IPS DF 19.7 (cell line): Measurements from ENCODE around the gene CCDC78.

Experiments used
- DNase-seq: peaks from one replicate; pipeline ENCODE4 v3.0.0-alpha.2; 2013; ENCODE audit warnings: low read depth, low spot score

CCDC78 gene

GRCh38 chr16:740459-740763 is 14.2 kb upstream of the CCDC78 start:
- DNase-seq, result no peak

DNA sequence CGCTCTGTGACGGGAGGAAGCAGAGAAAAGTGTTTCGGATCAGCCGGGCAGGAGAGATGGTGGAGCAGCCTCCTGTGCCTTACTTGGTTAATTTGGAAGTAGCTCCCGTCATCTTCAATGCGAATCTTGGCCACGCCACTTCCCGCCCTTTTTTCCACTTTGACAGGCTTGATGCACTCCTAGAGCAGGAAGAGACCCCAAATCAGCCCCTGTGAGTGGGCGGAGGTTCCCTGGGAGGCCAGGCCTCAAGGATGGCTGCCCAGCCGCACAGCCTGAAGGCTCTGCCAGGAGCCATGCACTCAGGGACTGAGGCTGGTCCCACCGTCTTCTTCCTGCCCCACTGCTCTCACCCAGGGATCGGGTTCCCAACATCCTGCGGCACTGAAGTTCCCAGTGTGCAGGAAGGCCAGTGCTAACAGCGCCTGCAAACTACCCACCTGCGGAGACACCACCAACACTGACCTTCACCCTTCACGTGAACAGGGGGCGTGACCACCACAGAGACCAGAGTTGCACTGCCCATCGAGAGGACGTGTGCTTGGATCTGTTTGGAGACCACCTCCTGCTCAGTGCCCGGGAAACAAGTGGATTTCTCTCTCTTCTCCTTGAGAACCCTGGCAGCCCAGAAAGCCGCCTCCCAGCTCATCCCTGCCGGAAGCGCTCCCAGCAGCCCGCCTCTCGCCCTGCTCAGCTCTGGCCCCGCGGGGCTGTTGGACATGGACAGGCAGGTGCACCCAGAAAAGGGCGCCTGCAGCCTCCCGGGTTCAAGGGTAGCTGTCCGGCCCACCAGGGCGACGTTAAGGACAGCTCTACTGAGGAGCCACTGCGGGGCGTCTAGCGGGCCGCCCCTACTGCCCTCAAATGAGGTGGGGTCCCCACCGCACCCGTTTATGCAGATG is 13.6 kb upstream of the CCDC78 start:
- no peak for DNase-seq

DNA sequence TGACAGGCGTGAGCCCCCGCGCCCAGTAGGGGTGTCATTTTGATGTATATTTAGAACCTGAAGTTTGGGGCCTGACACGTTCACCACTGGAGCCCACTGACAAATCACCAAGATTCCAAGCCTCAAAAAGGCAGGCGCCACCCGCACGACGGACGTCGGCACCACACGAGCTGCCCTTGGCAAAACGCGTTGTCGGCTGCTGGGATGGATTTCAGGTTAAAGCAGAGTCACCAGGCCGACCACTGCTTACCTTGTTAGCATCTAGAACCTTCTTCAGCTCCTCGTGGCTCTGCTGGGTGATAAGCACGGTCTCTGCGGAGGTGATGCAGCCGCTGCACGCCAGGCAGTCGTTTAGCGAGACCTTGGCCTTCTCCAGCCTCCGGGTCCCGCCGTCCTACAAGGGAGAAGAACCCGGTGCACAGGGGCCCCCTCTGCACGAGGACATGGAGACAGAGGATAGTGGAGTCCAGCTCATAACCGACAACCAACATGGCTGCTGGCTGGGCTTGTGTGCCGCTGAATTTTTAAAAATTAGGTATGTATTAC is 10.8 kb upstream of the CCDC78 start:
- DNase-seq, result no peak

DNA sequence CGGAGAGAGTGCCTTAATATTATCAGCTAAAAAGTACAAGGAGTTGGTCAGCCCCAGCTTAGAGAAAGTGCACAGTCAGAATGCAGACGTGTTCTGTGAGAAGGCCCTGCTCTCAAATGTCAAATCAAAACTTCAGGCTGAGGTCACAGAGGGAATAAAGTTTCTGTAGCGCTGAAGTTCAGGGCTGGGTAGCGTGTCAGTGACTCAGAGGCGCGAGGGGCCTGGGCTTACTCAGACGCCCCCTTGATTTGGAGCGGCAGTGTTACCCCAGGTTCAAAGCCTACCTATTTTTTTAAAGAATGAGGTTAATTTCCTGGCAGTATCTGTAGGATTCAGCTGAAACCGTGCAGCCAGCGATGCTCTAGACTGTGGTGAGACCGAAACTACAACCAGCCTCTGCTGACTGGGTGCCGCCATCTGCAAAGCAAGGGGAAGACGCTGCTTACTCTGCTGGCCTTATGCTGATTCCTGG is 9.8 kb upstream of the CCDC78 start:
- DNase-seq, result no peak

GRCh38 chr16:734981-735881 is 9.0 kb upstream of the CCDC78 start:
- no peak for DNase-seq

- no peak for DNase-seq
Measured at GRCh38 chr16:734208-734980, 8.2 kb upstream of the CCDC78 start.

- DNase-seq, result no peak
Measured at GRCh38 chr16:733382-734207, 7.4 kb upstream of the CCDC78 start.

DNA sequence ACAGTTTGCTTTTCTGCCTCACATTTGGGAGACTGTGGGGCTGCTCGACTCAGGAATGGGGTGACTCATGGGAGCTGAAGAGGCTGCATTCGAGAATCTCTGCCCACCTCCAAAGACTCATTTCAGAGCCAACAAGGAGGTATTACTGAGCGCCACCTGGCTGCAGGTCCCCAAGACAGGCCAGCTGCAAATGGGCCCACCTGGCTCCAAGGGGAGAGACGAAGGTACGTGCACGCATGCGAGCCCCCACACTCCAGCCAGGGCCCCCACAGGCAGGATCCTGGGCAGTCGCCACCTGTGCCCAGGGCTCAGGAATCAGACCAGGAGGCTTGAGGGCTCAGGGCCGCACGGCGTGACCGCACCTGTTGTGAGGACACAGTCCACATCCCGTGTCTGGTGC is 6.7 kb upstream of the CCDC78 start:
- DNase-seq, result no peak

DNA sequence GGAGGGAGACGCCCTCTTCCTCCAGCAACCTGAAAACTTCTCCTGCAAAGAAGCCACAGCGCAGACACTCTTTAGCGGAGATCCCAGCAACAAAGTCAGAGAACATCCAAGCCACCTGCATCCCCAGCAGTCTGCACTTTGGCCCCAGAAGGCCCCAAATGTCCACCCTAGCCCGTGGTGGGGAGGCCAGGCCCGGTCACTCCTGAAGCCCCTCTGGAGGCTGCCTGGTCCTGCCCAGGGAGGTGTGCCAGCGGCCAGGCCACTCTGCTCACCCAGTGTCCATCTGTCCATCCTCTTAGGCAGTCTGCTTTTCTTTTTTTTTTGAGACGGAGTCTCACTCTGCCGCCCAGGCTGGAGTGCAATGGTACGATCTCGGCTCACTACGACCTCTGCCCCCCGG is 6.1 kb upstream of the CCDC78 start:
- DNase-seq, result no peak

- no peak for DNase-seq
Measured at GRCh38 chr16:730666-731509, 4.6 kb upstream of the CCDC78 start.

GRCh38 chr16:729768-730665 is 3.8 kb upstream of the CCDC78 start:
- DNase-seq, result no peak

- DNase-seq, result no peak
Measured at GRCh38 chr16:728890-729744, 2.9 kb upstream of the CCDC78 start.

DNA sequence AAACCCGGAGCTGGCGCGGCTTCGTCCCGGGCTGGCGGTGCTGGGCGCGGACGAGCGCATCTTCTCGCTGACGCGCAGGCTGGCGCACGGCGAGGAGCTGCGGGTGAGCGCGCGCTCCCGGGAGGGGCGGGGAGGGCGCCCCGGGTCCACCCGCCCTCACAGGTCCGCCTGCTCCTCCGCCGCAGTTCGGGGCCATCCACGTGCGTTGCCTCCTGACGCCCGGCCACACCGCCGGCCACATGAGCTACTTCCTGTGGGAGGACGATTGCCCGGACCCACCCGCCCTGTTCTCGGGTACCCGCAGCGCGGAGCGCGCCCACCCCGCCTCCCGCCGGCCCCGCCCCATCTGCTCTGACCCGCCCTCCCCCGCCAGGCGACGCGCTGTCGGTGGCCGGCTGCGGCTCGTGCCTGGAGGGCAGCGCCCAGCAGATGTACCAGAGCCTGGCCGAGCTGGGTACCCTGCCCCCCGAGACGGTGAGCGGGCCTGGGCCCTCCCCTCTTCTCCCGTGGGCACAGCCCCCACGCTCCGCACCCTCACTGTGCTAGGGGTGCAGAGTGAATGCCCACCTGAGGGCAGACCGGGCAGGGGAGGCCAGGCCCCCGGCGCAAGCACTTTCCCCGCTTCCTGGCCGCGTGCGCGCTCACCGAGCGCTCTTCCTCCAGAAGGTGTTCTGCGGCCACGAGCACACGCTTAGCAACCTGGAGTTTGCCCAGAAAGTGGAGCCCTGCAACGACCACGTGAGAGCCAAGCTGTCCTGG is 2.1 kb upstream of the CCDC78 start:
- no peak for DNase-seq

DNA sequence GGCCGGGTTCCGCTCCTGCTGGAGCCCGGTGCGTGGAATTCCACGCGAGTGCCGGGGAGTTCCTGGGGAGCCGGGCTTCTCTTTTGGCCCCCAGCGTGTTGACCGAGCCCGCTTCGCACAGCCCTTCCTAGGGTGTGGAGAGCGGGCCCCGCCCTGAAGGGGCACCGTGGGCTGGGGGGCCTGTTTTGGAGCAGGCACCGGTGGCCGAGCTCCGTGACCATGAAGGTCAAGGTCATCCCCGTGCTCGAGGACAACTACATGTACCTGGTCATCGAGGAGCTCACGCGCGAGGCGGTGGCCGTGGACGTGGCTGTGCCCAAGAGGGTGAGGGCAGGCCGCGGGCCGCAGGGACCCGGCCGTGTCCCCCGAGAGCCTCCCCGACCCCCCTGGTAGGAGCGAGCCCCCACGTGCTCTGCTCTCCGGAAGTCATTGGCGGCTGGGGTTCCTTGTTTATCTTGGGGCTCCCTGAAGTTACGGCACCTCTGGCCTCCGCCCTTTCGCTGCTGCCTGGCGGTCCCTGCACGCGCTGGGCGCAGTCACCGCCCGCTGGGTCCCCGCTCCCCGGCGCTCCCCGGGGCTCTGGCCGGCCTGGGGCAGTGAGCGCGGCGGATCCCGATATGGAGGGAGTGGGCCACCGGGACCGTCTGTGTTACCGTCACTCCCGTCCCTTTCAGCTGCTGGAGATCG is 1.2 kb upstream of the CCDC78 start:
- DNase-seq, result no peak

DNA sequence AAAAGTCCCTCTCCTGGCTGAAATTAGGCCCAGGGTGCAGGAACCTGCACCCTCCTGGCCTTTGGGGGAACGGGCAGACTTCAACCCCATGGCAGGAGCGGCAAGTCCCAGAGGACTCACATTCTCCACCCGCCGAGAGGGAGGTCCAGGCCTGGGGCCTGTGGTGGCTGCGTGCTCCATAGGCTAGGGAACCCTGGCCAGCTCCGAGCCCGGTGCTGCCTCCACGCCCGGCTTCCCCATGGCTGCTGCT is 130 bp downstream of the CCDC78 start:
- DNase-seq, result no peak

- DNase-seq, result no peak
Measured at GRCh38 chr16:725463-726187, 618 bp downstream of the CCDC78 start.
